Muscle of back (tissue), 11 donors: ENCODE results near the gene IL1F10. TPM values are rescaled to one million over a fixed set of nuclear protein-coding genes. Genes with fewer than 3 reads are reported as not detected.

Source experiments
- DNase-seq, 3 donors: peaks; one replicate each; pipeline versions ENCODE4 v3.0.0 to v3.0.0-alpha.2; 2013
- polyA plus RNA-seq, 10 donors: library from polyadenylated mRNA; unstranded; fragments of 120-200 nt; gene quantifications; one replicate each; pipeline ENCODE4 v1.2.1, GENCODE V29; 2013; ENCODE audit not compliant: insufficient read length in 10 of 10

The IL1F10 gene
- polyA plus RNA-seq, 10 donors: not detected

DNA sequence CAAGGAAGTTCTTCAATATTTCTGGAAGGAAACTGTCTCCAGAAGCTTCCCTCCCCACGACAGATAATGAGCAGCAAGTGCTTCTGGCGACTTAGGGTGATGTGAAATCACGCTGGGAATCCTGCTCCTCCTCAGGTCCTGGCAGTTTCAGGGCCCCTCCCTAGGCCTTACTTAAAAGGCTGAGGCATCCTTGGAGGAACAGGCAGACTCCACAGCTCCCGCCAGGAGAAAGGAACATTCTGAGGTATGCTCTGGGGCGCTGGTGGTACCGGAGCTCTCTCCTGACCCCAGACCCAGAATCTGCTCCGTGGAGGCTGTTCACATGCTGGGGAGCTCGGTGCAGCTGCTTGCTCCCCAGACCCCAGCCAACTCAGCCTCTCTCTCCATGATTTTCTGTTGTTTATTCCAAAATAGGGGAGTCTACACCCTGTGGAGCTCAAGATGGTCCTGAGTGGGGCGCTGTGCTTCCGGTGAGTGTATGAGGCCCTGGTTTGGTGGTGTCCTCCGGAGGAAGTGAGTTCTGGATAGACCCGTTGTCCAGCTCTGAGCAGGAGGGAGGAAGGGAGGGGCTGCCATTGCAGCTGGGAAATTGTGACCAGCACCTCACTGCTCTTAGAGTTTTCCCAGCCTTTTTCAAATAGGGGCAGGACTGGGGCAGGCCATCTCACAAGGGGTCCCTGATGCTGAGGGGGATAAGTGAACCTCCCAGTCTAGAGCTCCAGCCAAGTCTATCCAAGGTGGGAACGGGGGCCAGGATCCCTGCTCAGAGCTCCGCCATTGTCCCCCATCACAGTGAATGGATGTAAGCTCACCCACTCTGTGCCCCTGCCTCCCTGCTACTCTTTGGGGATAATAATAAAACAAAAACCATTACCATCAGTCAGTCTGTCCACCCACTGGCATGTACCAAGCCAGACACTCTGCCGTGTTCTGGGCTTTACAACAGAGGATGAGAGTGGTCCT is 8.5 kb upstream of the IL1F10 start, which contains the start of gene IL36RN:
Gene IL36RN, plus strand, starts transcription at position 201 of the 963 bp plus-strand sequence. Its CDS starts 241 bp downstream, at position 442.
- no peak for DNase-seq

DNA sequence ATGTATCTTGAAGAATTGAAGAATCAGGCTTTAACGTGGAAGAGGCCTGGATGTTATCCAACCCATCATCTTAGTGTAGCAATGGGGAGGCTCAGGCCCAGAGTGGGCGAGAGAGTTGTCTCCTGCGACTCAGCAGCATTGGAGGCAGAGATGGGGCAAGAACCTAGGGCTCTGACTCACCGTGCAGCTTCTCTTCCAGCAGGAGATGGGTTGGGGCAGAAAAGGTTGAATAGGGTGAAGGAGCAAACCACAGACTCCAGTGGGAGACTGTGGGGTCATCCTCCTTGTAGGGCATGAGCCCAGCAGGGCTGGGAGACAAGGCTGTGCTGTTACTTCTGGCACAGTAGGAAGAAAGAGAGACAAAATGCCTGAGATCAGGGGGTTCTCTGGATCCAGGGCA is 7.4 kb upstream of the IL1F10 start:
- no peak for DNase-seq

DNA sequence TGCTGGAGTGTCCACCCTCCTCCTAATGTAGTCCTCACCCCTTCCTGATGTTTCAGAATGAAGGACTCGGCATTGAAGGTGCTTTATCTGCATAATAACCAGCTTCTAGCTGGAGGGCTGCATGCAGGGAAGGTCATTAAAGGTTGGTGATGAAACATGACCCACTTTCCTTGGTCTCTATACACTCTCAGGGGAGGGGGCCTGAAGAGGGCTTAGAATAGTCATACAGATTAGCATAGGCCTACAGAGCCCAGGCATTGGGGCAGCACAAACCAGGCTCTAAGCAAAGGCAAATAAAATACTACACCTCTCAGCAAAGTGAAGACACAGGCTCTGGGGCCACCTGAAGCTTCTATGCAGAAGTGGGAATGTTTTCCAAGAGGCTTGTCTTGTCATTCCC is 7.0 kb upstream of the IL1F10 start:
- DNase-seq: no peak

DNA sequence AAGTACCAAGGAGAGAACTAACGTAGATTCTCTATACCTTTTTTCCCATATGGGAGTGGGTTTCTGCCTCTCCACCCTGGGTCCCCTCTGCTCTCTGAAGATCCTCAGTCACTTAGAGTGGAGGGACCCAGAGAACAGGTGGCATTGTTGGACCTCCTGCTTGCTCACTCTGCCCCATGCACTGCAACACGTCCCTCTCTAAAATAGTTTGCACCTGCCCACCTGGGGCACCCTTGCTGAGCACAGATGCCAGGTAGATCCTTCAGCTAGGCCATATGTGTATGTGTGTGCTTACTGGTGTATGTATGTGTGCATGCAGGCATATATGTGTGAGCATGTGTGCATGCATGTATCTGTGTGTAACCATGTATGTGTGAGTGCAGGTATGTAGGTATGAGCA is 6.5 kb upstream of the IL1F10 start:
- no peak for DNase-seq

DNA sequence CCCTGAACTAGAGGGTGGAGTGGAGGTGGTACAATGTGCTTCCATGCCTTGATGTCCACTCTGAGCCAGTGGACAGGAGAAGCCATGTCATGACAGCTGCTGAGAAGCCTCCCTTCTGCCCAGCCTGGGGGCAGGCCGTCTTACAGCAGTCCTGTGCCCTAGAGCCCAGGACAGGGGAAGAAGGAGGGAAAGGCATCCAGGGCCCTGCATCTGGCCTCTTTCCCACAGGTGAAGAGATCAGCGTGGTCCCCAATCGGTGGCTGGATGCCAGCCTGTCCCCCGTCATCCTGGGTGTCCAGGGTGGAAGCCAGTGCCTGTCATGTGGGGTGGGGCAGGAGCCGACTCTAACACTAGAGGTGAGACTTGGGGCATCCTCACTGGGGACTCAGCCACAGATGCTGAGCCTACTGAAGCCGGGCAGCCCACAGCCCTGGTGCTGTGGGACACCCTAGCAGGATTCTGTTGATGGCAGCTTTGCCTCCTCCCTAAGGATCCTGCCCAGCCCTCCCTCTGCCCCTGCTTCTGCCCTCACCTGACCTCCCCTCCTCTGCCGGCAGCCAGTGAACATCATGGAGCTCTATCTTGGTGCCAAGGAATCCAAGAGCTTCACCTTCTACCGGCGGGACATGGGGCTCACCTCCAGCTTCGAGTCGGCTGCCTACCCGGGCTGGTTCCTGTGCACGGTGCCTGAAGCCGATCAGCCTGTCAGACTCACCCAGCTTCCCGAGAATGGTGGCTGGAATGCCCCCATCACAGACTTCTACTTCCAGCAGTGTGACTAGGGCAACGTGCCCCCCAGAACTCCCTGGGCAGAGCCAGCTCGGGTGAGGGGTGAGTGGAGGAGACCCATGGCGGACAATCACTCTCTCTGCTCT is 5.6 kb upstream of the IL1F10 start:
- DNase-seq: no peak

DNA sequence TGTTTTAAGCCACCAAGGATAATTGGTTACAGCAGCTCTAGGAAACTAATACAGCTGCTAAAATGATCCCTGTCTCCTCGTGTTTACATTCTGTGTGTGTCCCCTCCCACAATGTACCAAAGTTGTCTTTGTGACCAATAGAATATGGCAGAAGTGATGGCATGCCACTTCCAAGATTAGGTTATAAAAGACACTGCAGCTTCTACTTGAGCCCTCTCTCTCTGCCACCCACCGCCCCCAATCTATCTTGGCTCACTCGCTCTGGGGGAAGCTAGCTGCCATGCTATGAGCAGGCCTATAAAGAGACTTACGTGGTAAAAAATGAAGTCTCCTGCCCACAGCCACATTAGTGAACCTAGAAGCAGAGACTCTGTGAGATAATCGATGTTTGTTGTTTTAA is 3.5 kb upstream of the IL1F10 start:
- no peak for DNase-seq

DNA sequence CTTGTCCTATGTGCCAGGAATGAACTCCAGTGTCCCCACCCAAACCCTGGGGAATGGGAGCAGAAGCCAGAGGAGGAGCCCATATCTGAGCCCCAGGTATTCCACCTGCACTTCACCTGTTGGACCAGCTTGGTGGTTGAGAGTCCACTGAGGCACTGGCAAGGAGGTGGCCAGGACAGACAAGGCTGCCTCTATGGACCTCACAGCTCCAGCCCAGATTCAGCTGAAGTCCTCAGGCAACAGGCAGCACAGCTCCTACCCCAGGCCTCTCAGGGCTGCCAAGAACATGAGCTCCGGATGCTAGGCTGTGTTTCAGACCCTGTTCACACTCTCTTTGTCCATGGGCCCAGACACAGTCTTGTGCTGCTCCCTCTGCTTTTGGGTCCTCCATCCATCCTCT is 2.9 kb upstream of the IL1F10 start:
- no peak for DNase-seq

DNA sequence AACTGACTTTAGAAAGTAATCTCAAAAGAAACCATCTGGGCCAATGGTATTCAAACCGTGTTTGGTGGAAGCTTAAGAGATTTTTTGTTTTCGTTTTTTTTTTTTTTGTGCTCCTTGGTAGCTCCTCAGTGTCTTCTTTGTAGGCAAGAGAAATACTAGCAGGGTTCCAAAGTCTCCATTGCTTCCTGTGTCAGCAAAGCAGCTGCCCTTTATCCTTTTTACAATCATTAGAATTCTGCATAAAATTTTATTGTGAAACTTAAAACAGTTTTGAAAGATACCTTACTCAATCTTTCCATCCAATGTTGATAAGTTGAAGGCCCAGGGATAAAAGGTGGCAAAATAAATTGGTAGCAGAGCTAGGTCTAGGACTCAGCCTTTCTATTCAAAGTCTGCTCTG is 479 bp downstream of the IL1F10 start:
- no peak for DNase-seq

DNA sequence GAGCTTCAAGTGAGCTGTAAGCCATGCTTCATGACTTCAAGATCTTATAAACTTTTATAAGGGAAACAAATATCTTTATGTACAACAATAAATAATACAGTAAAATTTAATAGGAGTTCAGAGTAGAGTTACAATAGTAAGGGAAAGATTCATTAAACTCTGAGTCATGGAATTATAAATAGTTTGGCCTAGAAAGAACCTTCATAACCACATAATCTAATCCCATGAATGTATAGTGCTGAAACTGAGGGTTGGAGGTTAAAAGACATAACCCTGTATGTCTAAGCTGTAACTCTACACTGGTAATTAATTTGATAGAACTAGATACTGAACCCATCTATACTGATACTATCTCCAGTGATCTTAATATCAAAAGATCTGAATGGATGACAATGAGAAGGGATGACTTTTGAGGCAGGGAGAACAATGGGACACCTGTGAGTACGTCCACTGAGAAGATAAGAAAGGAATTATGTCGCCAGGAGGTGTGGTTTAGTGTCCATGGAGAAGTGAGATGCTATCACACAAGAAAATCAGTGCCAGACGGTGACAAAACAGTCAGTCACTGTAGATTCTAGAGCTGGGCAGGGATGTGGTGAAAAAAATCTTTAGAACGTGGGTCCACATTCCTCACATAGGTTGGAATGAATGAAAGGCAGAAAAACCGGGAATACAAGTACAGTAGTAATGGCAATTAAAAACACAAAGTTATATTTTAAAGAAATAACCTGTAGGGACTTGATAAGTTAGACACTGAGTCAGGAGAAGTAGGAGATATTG is 1.1 kb downstream of the IL1F10 start:
- DNase-seq: no peak

DNA sequence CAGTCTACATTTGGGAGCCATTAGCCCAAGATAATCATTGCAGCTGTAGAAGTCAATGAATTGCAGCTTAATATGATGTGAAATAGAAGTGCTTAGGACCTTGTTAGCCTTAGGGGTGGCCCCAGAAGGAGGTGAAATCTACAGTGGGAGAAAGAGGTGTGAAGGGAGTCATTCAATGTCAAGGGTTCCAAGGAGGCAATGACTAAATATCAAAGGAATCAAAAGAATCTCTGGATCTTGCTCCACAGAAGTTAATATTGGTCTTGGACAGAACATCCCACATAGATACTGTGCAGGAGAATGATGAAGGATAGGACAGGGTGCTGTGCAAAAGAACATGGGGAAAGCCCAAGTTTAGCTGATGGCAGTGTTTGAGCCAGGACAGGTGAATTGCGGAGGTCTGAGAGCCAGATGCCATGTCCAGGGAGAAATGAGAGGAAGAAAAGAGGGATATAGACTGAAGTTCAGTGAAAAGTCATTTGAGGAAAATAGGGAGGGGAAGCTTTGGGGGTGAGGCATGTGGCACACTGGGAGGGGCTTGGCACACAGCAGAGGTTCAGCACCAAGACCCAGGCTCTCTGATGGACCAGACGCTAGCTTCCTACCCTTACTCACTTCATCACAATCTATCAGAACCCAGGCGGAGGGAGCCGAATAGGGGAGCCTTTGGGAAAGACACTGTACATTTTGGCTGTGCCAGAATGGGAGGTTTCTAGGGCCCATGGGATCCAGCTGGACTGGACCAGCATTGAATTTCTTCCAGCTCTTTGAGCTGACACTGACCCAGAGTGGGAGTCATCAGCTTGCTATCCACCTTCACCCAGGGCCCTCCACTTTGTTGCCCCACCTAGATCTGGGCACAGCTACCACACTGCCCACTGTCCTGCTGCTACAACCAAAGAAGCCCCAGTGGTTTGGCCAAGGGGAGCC is 2.2 kb downstream of the IL1F10 start:
- no peak for DNase-seq

DNA sequence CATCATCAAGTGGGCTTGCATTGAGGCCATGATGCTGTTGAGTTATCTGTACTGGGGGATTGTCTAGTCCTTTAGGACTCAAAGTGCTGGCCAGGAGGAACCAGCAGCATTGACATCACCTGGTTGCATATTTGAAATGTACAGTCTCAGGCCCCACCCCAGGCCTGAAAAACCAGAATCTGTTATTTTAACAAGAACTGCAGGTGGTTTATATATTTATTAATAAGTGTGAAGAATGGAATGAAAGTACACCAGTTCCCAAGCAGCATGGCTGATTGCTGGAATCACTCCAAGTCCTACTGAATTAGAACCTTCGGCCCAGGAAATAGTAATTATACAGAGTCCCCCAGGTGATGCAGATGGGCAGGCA is 2.8 kb downstream of the IL1F10 start:
- no peak for DNase-seq

DNA sequence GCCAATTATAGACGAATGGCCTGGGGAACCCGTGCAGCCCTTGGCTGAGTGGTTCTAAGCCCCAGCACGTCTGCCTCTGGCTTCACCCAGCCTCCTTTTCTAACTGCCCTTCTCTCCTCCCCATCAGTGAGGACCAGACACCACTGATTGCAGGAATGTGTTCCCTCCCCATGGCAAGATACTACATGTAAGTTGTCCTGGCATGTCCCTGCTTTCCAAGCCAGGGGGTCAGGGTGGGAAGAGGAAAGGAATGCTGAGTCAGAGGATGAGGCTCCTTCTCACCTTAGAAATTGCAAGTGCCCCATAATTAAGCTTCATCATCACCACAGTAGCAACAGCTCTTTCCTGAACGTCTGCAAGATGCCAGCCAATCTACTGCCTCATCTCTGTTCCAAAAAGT is 4.8 kb downstream of the IL1F10 start:
- no peak for DNase-seq

DNA sequence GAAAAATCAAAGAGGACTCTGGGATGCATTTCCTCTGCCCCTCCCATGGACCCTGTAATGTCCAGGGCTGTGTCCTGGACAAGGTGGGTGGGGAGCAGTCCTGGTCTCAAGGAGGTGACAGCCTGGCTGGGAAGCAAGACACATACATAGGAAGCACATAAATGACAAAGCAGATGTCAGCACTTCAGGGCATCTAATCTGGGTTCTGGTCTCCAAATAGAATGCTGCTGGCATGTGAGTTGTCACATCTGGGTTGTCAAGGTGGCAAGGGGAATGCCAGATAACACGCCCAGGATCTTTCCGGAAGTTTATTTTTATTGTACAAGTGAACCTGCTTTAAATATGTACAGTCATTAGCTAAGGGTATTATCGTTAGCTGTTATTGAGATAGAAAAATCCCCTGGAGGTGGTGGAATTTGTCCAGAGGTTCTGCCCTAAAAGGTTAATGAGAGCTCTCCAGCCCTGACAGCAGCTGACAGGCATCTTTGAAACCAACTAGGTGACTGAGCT is 5.6 kb downstream of the IL1F10 start:
- DNase-seq: no peak

DNA sequence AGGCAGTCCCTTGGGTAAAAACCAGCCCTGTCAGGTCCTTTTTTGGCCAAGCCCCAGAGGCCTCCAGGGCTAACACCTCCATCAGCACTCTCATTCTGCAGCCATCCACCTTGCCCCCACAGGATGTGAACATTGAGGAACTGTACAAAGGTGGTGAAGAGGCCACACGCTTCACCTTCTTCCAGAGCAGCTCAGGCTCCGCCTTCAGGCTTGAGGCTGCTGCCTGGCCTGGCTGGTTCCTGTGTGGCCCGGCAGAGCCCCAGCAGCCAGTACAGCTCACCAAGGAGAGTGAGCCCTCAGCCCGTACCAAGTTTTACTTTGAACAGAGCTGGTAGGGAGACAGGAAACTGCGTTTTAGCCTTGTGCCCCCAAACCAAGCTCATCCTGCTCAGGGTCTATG is 7.3 kb downstream of the IL1F10 start:
- no peak for DNase-seq

DNA sequence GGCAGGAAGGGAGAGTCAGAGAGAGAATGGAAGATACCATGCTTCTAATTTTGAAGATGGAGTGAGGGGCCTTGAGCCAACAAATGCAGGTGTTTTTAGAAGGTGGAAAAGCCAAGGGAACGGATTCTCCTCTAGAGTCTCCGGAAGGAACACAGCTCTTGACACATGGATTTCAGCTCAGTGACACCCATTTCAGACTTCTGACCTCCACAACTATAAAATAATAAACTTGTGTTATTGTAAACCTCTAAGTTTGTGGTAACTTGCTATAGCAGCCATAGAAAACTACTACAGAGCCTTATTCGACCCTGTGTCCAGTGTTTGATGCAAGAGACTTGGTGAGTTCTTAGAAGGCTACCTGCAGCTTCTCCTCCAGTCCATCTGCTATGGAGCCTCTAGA is 7.8 kb downstream of the IL1F10 start:
- no peak for DNase-seq

DNA sequence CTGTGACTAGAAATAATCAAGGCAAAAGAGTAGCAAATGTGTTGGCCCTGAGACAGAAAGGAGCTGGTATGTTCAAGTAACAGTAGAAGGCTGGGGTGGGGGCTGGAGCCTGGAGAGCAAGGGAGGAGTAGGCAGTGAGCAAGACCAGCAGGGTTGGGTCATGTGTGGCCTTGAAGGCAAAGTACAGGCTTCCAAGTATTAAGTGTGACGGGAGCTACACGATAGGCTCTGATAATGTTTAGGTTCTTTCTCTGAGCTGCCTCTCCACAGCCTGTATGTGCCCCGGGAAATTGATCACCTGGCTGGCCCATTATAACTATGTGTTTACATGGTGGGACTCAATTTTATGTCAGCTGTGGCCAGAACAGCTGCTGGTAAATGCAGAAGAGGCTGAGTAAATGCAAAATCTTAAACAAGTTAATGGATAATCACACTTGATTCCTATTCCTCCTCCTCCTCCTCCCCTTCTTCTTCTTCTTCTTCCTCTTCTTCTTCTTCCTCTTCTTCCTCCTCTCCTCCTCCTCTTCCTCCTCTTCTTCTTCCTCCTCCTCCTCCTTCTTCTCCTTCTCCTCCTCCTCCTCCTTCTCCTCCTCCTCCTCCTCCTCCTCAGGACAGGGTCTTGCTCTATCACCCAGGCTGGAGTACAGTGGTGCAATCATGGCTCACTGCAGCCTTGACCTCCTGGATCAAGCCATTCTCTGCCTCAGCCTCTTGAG is 9.3 kb downstream of the IL1F10 start:
- no peak for DNase-seq

DNA sequence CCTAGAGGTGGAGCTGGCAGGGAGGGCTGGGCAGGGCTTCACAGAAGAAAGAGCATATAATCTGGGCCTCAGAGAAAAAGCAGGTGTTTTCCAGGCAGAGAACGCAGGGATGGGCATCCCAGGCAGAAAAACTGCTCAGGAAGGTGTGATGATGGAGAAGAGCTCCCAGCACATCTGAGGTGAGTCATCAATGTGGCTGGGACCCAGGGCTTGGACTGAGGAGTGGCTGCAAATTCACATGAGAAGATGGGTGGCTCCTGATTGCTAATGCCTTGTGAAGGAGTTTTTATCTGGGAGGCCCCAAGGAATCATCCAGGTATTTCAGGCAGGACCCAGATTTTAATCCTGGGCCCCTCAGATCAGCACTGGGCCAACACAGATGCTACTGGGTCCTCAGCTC is 10.2 kb downstream of the IL1F10 start:
- no peak for DNase-seq

DNA sequence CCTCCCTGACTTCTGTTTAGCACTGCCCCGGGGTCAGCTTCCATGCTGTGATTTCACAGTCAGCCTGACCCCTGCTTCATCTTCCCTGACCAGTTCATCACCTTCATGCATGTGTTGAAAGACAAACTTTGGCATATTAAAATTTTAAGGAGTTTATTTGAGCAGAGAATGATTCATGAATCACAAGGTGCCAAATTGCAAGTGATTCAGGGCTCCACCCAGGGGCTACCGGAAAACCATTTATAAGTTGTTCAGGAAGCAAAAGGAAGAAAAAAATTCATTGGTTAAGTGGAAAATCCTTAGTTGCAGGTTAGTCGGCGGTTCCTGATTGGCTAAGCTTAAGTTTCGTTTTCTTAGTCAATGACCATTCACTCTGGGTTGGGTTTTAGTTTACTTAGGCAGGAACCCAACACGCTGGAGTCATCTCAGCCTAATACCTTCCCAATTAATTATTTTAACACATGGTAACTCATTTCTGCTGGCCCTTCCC is 10.6 kb downstream of the IL1F10 start:
- no peak for DNase-seq

DNA sequence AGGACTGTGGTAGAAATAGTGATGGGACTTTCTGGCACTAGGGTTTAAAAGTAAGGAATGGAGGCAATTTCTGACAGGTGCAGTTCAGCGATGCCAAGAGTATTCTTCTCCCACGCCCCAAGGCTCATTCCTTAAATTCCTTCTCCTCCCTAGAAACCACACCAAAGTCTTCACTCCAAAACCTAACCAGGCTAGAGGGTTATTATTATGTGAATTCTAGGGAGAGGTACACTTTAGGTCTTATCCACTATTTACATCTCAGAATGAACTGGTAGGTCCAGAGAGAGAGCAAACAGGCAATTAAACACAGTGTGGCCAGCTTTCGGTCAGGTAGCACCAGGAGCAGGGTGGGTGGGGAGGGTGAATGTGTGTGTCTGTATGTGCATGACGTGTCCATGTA is 11.4 kb downstream of the IL1F10 start:
- DNase-seq: no peak

DNA sequence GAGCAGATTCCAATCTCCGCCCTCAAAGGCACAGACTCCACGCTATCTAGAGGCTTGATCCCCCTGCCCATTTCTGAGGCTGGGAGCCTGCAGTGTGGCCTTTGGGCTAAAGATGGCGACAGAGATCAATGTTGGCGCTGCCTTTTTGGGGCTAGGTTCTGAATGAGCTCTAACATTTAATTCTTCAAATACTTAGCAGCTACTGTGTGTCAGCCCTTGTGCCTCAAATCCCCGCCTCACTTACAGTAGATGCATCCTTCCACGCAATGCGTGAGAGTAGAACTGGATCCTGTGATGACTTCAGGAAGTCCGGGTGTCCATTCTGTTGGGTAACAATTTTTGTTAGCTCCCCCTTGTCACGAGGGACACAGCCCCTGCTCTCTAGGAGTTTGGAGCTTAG is 12.4 kb downstream of the IL1F10 start:
- peak in 1 of 3 donors; percentile 46 for DNase-seq
